ENCODE results near the gene TAF3. TPM values are rescaled to one million over a fixed set of nuclear protein-coding genes. Genes with fewer than 3 reads are reported as not detected.

The TAF3 gene, protein sequence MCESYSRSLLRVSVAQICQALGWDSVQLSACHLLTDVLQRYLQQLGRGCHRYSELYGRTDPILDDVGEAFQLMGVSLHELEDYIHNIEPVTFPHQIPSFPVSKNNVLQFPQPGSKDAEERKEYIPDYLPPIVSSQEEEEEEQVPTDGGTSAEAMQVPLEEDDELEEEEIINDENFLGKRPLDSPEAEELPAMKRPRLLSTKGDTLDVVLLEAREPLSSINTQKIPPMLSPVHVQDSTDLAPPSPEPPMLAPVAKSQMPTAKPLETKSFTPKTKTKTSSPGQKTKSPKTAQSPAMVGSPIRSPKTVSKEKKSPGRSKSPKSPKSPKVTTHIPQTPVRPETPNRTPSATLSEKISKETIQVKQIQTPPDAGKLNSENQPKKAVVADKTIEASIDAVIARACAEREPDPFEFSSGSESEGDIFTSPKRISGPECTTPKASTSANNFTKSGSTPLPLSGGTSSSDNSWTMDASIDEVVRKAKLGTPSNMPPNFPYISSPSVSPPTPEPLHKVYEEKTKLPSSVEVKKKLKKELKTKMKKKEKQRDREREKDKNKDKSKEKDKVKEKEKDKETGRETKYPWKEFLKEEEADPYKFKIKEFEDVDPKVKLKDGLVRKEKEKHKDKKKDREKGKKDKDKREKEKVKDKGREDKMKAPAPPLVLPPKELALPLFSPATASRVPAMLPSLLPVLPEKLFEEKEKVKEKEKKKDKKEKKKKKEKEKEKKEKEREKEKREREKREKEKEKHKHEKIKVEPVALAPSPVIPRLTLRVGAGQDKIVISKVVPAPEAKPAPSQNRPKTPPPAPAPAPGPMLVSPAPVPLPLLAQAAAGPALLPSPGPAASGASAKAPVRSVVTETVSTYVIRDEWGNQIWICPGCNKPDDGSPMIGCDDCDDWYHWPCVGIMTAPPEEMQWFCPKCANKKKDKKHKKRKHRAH
- total RNA-seq = 2.9 and 3.3 TPM in 2 replicates

DNA sequence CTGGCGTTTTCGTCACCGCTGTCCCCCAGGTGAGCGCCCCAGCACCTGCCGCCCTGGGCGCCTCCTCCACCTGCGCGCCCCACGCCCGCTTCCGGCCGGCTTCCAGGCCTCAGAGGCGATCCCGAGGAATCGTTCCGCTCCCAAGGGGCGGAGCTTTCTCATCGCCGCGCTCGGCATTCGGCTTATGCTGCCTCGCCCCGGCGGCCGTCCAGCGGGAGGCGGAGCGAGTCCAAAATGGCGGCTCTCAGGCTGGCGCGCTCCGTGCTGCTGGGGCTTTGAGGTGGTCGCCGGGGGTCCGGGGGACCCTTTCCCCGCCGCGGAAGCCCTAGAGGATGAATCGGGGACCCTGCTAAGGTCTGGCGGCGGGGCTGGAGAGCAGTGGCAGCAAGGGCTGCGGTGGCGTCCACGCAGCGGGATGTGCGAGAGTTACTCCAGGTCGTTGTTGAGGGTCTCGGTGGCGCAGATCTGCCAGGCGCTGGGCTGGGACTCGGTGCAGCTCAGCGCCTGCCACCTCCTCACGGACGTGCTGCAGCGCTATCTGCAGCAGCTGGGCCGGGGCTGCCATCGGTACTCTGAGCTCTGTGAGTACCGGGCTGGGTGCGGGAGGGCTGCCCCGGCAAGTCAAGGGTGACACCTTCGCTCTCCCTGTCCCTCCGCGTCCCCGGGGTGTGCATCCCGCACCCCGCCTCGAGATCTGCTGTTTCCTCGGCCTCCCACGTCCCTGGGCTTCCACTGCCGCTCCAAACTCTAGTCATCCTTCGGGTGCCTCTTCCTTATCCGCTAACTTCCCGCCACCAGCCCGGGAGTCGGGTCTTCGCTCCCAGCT is at the start of gene TAF3:
Gene TAF3 (plus strand): TSS at position 211 of the 826 bp plus-strand sequence. CDS start 205 bp downstream, at position 416.

DNA sequence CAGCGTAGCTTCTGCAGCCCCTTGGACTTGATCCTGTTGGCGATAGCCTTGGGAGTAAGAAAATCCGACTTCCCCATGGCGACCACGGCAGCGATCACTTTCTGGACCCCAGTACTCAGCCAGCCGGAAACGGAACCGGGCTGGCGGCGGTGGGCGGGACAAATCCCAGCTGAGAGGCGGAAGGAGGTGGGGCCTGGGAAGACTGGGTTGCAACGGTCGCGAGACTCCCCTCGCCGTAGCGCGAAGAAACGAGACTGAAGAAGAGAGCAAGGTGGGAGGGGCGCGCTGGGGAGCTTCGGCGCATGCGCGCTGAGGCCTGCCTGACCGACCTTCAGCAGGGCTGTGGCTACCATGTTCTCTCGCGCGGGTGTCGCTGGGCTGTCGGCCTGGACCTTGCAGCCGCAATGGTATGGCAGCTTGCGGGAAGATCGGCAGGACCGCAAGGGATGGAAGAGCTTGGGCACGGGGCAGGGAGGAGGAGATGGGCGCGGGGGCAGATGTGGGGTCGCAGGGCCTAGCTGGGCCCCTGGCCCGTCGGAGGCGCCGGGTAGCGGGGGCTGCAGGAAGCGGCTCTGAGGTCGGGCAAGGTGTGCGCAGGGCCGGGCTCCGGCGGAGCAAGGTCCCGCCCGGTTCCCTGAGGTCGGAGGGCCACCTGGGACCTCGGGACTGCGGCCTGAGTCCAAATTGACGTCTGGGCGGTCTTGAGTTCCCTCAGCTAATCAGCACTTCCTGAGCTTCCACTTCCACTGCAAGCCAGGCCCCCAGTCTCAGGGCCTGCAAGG is 30.3 kb upstream of the TAF3 start, which contains the start of the genes ATP5F1C and KIN:
Gene ATP5F1C (plus strand): TSS at position 321 of the 782 bp plus-strand sequence. CDS start 31 bp downstream, at position 352.
Gene KIN (minus strand): TSS at position 137 of the 782 bp plus-strand sequence. CDS start 60 bp downstream, at position 77.

DNA sequence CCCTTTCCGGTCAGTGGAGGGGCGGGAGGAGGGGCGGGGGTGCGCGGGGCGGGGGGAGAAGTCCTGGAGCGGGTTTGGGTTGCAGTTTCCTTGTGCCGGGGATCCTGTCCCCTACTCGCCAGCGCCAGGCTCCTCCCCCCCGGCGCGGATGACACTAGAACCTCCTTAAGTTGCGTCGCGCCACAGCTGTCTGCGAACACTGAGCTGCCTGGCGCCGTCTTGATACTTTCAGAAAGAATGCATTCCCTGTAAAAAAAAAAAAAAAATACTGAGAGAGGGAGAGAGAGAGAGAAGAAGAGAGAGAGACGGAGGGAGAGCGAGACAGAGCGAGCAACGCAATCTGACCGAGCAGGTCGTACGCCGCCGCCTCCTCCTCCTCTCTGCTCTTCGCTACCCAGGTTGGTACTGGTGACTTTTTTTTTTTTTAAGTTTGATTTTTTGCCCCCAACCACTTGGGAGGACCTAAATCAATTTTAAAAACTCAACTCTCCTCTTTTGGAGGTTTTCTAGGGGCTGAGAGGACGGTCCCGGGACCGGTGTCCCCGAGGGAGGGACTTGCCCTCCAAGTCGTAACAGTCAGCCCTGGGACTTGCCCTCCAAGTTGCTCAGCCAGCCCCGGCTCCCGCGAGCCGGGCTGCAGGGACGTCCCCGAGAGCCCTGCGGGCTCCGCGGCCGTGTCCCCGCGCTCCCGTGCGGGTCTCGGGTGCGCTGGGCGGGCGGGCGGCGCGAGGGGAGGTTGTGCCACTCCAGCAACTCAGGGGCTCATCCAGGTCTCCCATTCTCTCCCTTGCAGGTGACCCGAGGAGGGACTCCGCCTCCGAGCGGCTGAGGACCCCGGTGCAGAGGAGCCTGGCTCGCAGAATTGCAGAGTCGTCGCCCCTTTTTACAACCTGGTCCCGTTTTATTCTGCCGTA is 236.4 kb downstream of the TAF3 start, which contains the start of gene GATA3:
Gene GATA3 (plus strand): TSS at position 195 of the 914 bp plus-strand sequence. CDS start 968 bp downstream, outside the sequence.

Other genes starting within 250 kb of the TAF3 start
- gene ITIH5, start 151.5 kb upstream of the TAF3 start, total RNA-seq = not detected in 2 replicates
- gene ITIH2, start 115.2 kb upstream of the TAF3 start, total RNA-seq = not detected in 2 replicates
- gene KIN, start 30.5 kb upstream of the TAF3 start, total RNA-seq = 8.2 and 9.5 TPM in 2 replicates
- gene ATP5F1C, start 30.3 kb upstream of the TAF3 start, total RNA-seq = 298 and 349 TPM in 2 replicates
- gene GATA3, start 236.2 kb downstream of the TAF3 start, total RNA-seq = 2.7 and 3.5 TPM in 2 replicates

Data from hair follicular keratinocyte (primary cell).